ENCODE results near the gene PAPLN. TPM values are rescaled to one million over a fixed set of nuclear protein-coding genes. Genes with fewer than 3 reads are reported as not detected.

PAPLN gene
- total and polyA plus RNA-seq, 2 of the 13 experiments (the other 11 are each of a cell fraction or from before 2014, with no cell fraction given) = not detected

DNA sequence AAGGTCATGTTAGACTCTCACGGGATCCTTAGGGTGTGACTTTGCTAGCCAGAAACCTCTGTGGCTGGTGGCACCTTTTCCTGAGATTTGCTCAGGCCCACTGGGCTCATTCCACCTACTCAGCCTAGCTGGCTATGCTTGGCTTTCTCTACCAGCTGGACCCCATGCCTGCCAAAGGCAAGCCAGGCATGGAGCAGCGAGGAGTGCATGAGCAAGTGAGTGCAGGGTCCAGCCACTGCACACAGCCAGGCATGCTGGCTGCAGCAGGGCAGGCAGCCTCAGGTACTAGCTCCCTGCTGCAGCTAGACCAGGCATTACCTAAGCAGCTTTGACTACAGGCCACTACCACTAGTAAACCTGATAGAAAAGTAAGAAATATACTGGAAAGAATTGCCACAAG, 29.7 kb upstream of the PAPLN start:
- in situ Hi-C loops (cut with HindIII; ENCODE audit: extremely low pct_ligation_motif_present, low pct_unique_long_range_greater_than_20kb) = no loop called here
- no peak overlapping the region for H3K4me2 ChIP-seq (ENCODE audit: low read depth, low read length)
- no peak overlapping the region for H3K9ac ChIP-seq (ENCODE audit: insufficient read depth, low read depth, low read length)
- no peaks in the 10 kb centered on the region for H4K20me1 ChIP-seq (ENCODE audit: insufficient read depth, low read length)
- no peaks in the 10 kb centered on the region for H3K79me2 ChIP-seq (ENCODE audit: insufficient read depth, low read length)
- no peaks in the 10 kb centered on the region for H3K9me3 ChIP-seq (ENCODE audit: low read length)
- ATAC-seq (no peak), FAIRE-seq (no peak), DNase-seq (ENCODE audit: low spot score) (no peak)
- POLR2A ChIA-PET = no interaction called here
- 100% methylated on average over 1 of the region's 2 CpGs for WGBS (ENCODE audit: low lambda C conversion rate)
- no TSS peak for BruUV-seq (replicated peaks)
- H3K27ac ChIP-seq (ENCODE audit: extremely low read length, insufficient read depth, low read length) = no peak overlapping the region
- peaks cover 8% of the 10 kb centered on the region for H3K4me1 ChIP-seq (ENCODE audit: insufficient read depth, low read length)
- CTCF ChIA-PET (ENCODE audit: low intra/inter-chr PET ratio, low total read pairs) = no interaction called here
- H3K36me3 ChIP-seq (replicated peaks in 1 of 2; ENCODE audit: control insufficient read depth in 1 of 2, insufficient read depth in 2 of 2, low read length in 2 of 2) = peaks cover 18 to 43% of the 10 kb centered on the region in 2 experiments; a peak in 4 of 5 replicates
- H3K4me3 ChIP-seq (replicated peaks in 1 of 3; ENCODE audit: insufficient read depth in 1 of 3, low read depth in 2 of 3, low read length in 3 of 3) = no peak overlapping the region
- intact Hi-C loops (cut with micrococcal nuclease; ENCODE audit: unreplicated experiment) = no loop called here
- no peaks in the 10 kb centered on the region for H3K27me3 ChIP-seq (ENCODE audit: control insufficient read depth in 1 of 2, insufficient read depth in 2 of 2, low read length in 2 of 2)
- no peak overlapping the region for H2AFZ ChIP-seq (ENCODE audit: low read length)
- TF ChIP-seq SOX6 (IDR thresholded peaks at IDR 0.05) (no peak), SOX6 (CRISPR knock-in tag; IDR thresholded peaks at IDR 0.05) (no peak), TBX2 (CRISPR knock-in tag; IDR thresholded peaks at IDR 0.05; ENCODE audit: borderline replicate concordance) (no peak), ZNF251 (CRISPR knock-in tag; IDR thresholded peaks at IDR 0.05) (no peak), ZNF138 (CRISPR knock-in tag; IDR thresholded peaks at IDR 0.05; ENCODE audit: low read depth) (no peak), ZSCAN20 (CRISPR knock-in tag; IDR thresholded peaks at IDR 0.05; ENCODE audit: borderline replicate concordance) (no peak), SCMH1 (CRISPR knock-in tag; IDR thresholded peaks at IDR 0.05; ENCODE audit: borderline replicate concordance) (no peak), NFKB2 (CRISPR knock-in tag; IDR thresholded peaks at IDR 0.05; ENCODE audit: borderline replicate concordance) (no peak), ZGPAT (CRISPR knock-in tag; IDR thresholded peaks at IDR 0.05) (no peak)
- TF ChIP-seq, protein P1, sequence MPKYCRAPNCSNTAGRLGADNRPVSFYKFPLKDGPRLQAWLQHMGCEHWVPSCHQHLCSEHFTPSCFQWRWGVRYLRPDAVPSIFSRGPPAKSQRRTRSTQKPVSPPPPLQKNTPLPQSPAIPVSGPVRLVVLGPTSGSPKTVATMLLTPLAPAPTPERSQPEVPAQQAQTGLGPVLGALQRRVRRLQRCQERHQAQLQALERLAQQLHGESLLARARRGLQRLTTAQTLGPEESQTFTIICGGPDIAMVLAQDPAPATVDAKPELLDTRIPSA (CRISPR knock-in tag; IDR thresholded peaks at IDR 0.05; ENCODE audit: borderline replicate concordance) = no peak
